Lower leg skin (tissue), 4 donors: ENCODE results near the gene NOVA1. TPM values are rescaled to one million over a fixed set of nuclear protein-coding genes. Genes with fewer than 3 reads are reported as not detected.

Experiments
- DNase-seq, 2 donors: peaks; one replicate each; pipeline ENCODE4 v3.0.0-alpha.2; 2019; ENCODE audit warnings: low spot score in 2 of 2
- H3K4me3 ChIP-seq: fragments of 200-600 bp; sonication (generic); 2 replicates; pipeline ENCODE4 v1.5.1; 2017; ENCODE audit warnings: mild to moderate bottlenecking, low read depth; ENCODE audit not compliant: poor library complexity, severe bottlenecking
- POLR2A ChIP-seq, 2 donors: fragments of 450-650 bp; IDR thresholded peaks; one replicate each; pipeline ENCODE4 v1.6.1; 2016 to 2017; ENCODE audit warnings: antibody characterized with exemption in 2 of 2, mild to moderate bottlenecking in 1 of 2, moderate library complexity in 1 of 2
- WGBS, 2 donors: methylation state at CpG; one replicate each; pipeline ENCODE4 v1.1.5; 2018; 5-methylcytosine and 5-hydroxymethylcytosine counted together
- intact Hi-C: fragments of 100-400 bp; cut with DNase I; formaldehyde crosslinking; loops from one replicate; pipeline ENCODE4 v1.15.0; 2023; ENCODE audit warnings: low total_unique reads
- total RNA-seq, 4 donors: library from RNA; depleted of rRNA; stranded (reverse); fragments of >200 nt; gene quantifications; one replicate each; pipeline ENCODE4 v1.1.0, GENCODE V29; 2016
- TF ChIP-seq, protein P1 (sequence below), 3 donors: fragments of 450-650 bp; IDR thresholded peaks; one replicate each; pipeline ENCODE4 v1.5.1; 2016; ENCODE audit warnings: antibody characterized with exemption in 3 of 3, mild to moderate bottlenecking in 3 of 3, moderate library complexity in 2 of 3

The NOVA1 gene
- total RNA-seq, 4 donors from 2014 or later: 3.0 to 8.9 (median 7.1) TPM

DNA sequence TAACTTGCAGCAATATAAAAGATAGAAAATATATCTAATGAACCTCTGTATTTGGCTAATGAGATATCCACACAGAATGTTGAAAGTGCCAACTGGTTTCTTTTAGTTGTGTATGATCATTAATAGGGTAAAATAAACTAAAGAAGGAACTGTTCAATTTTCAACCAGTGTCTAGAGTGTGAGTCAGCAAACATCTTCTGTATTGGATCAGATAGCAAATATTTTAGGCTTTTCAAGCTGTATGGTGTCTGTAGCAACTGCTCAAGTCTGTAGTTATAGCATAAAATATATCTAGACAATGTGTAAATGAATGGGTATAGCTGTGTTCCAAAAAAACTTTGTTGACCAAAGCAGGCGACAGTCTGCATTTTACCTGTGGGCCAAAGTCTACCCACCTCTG, 23.5 kb upstream of the NOVA1 start:
- intact Hi-C loops: no loop called here
- DNase-seq: no peak

DNA sequence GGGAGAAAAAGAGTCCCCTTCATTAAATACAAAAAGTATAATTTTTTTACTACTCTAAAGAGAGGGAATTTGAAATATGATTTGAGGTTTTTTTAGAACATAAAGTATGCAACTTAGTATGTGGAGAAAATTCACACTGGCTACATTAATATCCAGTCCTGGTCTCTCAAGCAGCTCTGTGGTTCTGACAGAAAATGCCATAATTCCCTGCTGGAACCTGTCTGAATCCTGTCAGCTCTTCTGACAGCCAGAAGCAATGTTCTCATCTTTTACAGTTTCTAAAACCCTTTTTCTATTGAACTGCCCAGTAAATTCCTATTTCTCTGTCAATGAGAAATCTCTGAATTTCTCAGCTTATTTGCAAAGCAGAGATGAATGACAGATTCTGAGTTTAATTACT, 13.4 kb upstream of the NOVA1 start:
- TF ChIP-seq POLR2A (IDR thresholded peaks at IDR 0.05): no peak
- TF ChIP-seq, protein P1, sequence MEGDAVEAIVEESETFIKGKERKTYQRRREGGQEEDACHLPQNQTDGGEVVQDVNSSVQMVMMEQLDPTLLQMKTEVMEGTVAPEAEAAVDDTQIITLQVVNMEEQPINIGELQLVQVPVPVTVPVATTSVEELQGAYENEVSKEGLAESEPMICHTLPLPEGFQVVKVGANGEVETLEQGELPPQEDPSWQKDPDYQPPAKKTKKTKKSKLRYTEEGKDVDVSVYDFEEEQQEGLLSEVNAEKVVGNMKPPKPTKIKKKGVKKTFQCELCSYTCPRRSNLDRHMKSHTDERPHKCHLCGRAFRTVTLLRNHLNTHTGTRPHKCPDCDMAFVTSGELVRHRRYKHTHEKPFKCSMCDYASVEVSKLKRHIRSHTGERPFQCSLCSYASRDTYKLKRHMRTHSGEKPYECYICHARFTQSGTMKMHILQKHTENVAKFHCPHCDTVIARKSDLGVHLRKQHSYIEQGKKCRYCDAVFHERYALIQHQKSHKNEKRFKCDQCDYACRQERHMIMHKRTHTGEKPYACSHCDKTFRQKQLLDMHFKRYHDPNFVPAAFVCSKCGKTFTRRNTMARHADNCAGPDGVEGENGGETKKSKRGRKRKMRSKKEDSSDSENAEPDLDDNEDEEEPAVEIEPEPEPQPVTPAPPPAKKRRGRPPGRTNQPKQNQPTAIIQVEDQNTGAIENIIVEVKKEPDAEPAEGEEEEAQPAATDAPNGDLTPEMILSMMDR (IDR thresholded peaks at IDR 0.05): no peak
- no peak overlapping the region for H3K4me3 ChIP-seq
- DNase-seq: no peak
- intact Hi-C loops: no loop called here

More for the DNA sequence above, 23.5 kb upstream of the NOVA1 start:
- TF ChIP-seq, protein P1 (IDR thresholded peaks at IDR 0.05): no peak
- no peak for TF ChIP-seq POLR2A (IDR thresholded peaks at IDR 0.05)
- WGBS, 2 donors: 81 to 95% methylated on average over 1 of the region's 1 CpG
- no peak overlapping the region for H3K4me3 ChIP-seq

DNA sequence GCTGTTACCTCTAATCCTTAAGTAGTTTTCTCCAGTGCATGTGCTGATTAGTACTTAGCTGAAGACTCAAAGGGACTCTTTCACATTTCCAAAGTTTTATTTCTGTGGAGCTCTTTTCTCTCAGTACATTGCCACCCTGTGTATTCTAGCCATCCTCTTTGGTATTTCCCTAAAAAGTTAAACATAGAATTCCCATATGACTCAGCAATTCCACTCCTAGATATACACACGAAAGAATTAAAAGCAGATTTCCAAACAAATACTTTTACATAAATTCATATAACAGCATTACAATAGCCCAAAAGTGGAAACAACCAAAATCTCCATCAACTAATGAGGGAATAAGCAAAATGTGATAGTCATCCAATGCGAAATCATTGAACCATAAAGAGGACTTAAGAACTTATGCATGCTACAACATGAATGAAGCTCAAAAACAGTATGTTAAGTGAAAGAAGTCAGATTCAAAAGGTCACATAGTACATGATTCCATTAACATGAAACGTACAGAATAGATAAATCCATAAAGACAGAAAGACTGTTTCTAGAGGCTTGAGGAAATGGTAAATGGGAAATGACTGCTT, 9.0 kb upstream of the NOVA1 start:
- intact Hi-C loops: no loop called here
- WGBS, 2 donors: 59 to 67% methylated on average over 3 of the region's 3 CpGs
- TF ChIP-seq, protein P1 (IDR thresholded peaks at IDR 0.05): no peak
- TF ChIP-seq POLR2A (IDR thresholded peaks at IDR 0.05): no peak
- no peak overlapping the region for H3K4me3 ChIP-seq
- no peak for DNase-seq

DNA sequence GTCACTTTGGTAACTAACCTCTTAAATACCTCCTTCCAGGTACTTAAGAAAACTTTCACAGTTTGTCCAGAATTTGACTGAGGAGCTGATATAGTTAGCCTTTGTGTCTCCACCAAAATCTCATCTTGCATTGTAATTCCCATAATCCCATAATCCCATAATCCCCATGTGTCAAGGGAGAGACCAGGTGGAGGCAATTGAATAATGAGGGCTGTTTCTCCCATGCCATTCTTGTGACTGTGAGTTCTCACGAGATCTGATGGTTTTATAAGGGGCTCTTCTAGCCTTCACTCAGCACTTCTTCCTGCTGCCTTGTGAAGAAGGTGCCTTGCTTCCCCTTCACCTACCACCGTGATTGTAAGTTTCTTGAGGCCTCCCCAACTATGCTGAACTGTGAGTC, 7.8 kb upstream of the NOVA1 start:
- intact Hi-C loops: no loop called here
- TF ChIP-seq POLR2A (IDR thresholded peaks at IDR 0.05): no peak
- TF ChIP-seq, protein P1 (IDR thresholded peaks at IDR 0.05): no peak
- H3K4me3 ChIP-seq: no peak overlapping the region
- WGBS, 2 donors: 71 to 84% methylated on average over 2 of the region's 2 CpGs
- DNase-seq: no peak

DNA sequence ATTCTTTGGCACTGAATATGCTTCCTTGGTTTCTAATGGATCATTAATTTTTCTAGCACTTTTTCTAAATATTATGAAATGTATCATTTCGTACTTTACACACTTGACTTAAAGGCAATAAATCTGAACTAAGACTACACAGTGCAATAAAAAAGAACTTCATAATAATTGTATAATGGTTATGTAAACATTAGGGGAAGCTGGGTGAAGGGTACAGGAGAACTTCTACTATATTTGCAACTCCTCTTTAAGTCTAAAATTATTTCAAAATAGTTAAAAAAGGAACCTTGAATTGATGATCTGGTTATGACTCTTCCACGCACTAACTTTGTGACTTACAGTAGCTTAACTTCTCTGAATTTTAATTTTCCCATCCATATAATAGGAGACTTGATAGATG, 5.1 kb upstream of the NOVA1 start:
- 87% methylated on average over 2 of the region's 2 CpGs for WGBS, 2 donors
- intact Hi-C loops: no loop called here
- TF ChIP-seq, protein P1 (IDR thresholded peaks at IDR 0.05): no peak
- TF ChIP-seq POLR2A (IDR thresholded peaks at IDR 0.05): no peak
- H3K4me3 ChIP-seq: no peak overlapping the region
- no peak for DNase-seq

DNA sequence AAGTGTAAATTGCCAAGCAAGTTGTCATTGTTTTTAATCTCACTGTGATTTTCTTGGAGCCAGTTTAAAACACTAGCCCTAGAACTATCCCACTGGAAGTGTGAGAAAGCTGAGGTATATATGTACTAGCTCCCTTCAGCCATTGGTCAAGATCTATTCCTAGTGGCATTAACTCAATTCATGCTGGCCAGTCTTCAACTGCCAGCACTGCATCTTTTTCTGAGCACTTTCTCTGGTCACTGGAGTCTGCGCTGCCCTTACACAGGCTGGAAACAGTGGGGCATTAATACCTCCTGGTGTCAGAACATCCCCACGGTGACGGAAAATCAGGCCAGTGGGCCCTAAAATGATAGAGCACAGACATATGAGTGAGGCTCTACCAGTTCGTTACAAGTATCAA, 4.0 kb upstream of the NOVA1 start:
- TF ChIP-seq, protein P1 (IDR thresholded peaks at IDR 0.05): no peak
- no peak for TF ChIP-seq POLR2A (IDR thresholded peaks at IDR 0.05)
- DNase-seq: no peak
- intact Hi-C loops: no loop called here
- WGBS, 2 donors: 65 to 66% methylated on average over 4 of the region's 4 CpGs
- H3K4me3 ChIP-seq: no peak overlapping the region
